Activated CD8-positive, alpha-beta T cell treated with anti-CD3 and anti-CD28 coated beads for 36 hours (primary cell): ENCODE measurements around the gene ENTR1. TPM values are rescaled to one million over a fixed set of nuclear protein-coding genes. Genes with fewer than 3 reads are reported as not detected.

ENCODE experiments used
- ATAC-seq: fragments of 200-7000 bp; cut with Tn5 transposase; one replicate; pipeline ENCODE4 v1.10.0; 2021; ENCODE audit warnings: mild to moderate bottlenecking, moderate library complexity
- CTCF ChIA-PET: fragments of 350-600 bp; sonication (Branson Sonifier 250); formaldehyde crosslinking; loops from one replicate; lab custom pipeline; 2021; ENCODE audit warnings: antibody characterized with exemption; lab: Charles Lee
- POLR2A ChIA-PET: fragments of 350-600 bp; sonication (Branson Sonifier 250); formaldehyde crosslinking; loops from one replicate; lab custom pipeline; 2021; ENCODE audit warnings: antibody characterized with exemption; lab: Charles Lee
- DNase-seq: peaks from one replicate; pipeline ENCODE4 v3.0.0-alpha.2; 2020
- H3K27ac Mint-ChIP-seq: one replicate; pipeline ENCODE4 v1.8.0; 2021; ENCODE audit warnings: mild to moderate bottlenecking, mixed read lengths
- H3K27me3 Mint-ChIP-seq: one replicate; pipeline ENCODE4 v1.8.0; 2021; ENCODE audit warnings: mixed read lengths
- H3K36me3 Mint-ChIP-seq: one replicate; pipeline ENCODE4 v1.8.0; 2021; ENCODE audit warnings: low read depth, mixed read lengths
- H3K4me1 Mint-ChIP-seq: one replicate; pipeline ENCODE4 v1.8.0; 2021; ENCODE audit warnings: low read depth, mixed read lengths
- H3K4me3 Mint-ChIP-seq: one replicate; pipeline ENCODE4 v1.8.0; 2021; ENCODE audit warnings: mild to moderate bottlenecking, moderate library complexity, mixed read lengths
- H3K9me3 Mint-ChIP-seq: one replicate; pipeline ENCODE4 v1.8.0; 2021; ENCODE audit warnings: mixed read lengths
- CTCF ChIP-seq: fragments of 200-600 bp; IDR thresholded peaks from one replicate; pipeline ENCODE4 v1.8.0; 2022; ENCODE audit warnings: antibody characterized with exemption, mild to moderate bottlenecking
- intact Hi-C: fragments of 100-400 bp; cut with micrococcal nuclease; formaldehyde crosslinking; loops from one replicate; pipeline ENCODE4 v1.10.0; 2022
- total RNA-seq, 2 experiments: library from RNA; stranded (reverse); gene quantifications; one replicate each; pipeline ENCODE4 v1.2.3, GENCODE V29; 2021

The ENTR1 gene
- total RNA-seq, 2 experiments from 2014 or later: 65.9 to 66.8 TPM

GRCh38 chr9:136455043-136456002 lies 44.9 kb upstream of the ENTR1 start:
- POLR2A ChIA-PET: interaction anchor here (1.2 kb wide), 1 partner anchor 12 kb away, joined by 3 read pairs; no protein-coding TSS in a partner anchor
- no peak for TF ChIP-seq CTCF
- Mint-ChIP-seq H3K4me1 (no peaks in the 10 kb centered on the region), H3K4me3 (no peak overlapping the region), H3K27ac (no peak overlapping the region), H3K36me3 (peaks cover 53% of the 10 kb centered on the region), H3K27me3 (no peaks in the 10 kb centered on the region), H3K9me3 (no peaks in the 10 kb centered on the region)
- no peak for ATAC-seq
- intact Hi-C loops: no loop called here
- DNase-seq: no peak
- CTCF ChIA-PET: no interaction called here

- no peak for TF ChIP-seq CTCF
- DNase-seq (no peak), ATAC-seq (no peak)
- no peaks in the 10 kb centered on the region for H3K27me3 Mint-ChIP-seq
- ChIA-PET POLR2A (interaction anchor here (1.2 kb wide), 2 partner anchors 11 to 41 kb away, joined by 3 read pairs; no protein-coding TSS in a partner anchor), CTCF (no interaction called here)
- H3K36me3 Mint-ChIP-seq: peaks cover 51% of the 10 kb centered on the region
- no peak overlapping the region for H3K4me3 Mint-ChIP-seq
- no peaks in the 10 kb centered on the region for H3K9me3 Mint-ChIP-seq
- H3K4me1 Mint-ChIP-seq: no peaks in the 10 kb centered on the region
- intact Hi-C loops: no loop called here
- H3K27ac Mint-ChIP-seq: no peak overlapping the region
Measured at GRCh38 chr9:136454026-136454796, 43.8 kb upstream of the ENTR1 start.

GRCh38 chr9:136453326-136453725 lies 42.9 kb upstream of the ENTR1 start:
- no peak for TF ChIP-seq CTCF
- ChIA-PET CTCF (no interaction called here), POLR2A (interaction anchor here (0.6 to 1.5 kb wide), 3 partner anchors 17 to 491 kb away, joined by 3 to 4 read pairs (median 3); partner anchors contain the start of gene FBXW5)
- H3K4me1 Mint-ChIP-seq: no peaks in the 10 kb centered on the region
- DNase-seq (no peak), ATAC-seq (no peak)
- H3K27ac Mint-ChIP-seq: no peak overlapping the region
- no peaks in the 10 kb centered on the region for H3K9me3 Mint-ChIP-seq
- H3K36me3 Mint-ChIP-seq: peaks cover 51% of the 10 kb centered on the region
- H3K27me3 Mint-ChIP-seq: no peaks in the 10 kb centered on the region
- intact Hi-C loops: no loop called here
- H3K4me3 Mint-ChIP-seq: no peak overlapping the region

DNA sequence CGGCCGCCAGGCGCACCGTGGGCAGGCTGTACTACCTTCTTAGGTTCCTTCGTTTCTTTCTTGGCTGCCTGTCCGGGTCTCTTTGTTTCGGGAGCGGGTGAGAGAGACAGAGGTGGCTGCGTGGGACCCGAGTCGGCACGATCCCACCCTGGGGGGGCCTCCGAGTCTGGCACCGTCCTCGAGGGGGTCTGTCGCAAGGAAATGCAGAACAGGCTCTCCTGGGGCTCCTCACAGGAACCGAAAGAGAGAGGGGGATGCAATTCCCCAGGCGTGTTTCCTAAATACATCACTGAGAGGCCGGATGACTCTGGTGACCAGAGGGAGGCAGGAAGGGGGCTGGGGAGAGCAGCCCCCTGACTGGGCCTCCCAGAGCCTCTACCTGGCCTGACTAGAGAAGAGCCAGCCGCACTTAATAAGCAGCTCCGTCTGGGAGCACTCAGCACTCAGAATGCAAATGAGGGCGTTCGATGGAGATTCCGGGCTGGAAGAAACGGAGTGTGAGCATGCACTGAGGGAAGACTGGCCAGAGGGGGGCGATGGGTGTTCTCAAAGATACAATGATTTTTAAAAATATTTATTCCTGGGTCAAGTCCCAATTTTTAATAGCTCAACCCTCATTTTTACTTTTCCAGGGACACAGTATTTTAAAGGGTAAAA lies 40.9 kb upstream of the ENTR1 start:
- intact Hi-C loops: no loop called here
- Mint-ChIP-seq H3K4me3 (no peak overlapping the region), H3K9me3 (no peaks in the 10 kb centered on the region), H3K36me3 (peaks cover 58% of the 10 kb centered on the region), H3K27me3 (no peaks in the 10 kb centered on the region), H3K4me1 (no peaks in the 10 kb centered on the region), H3K27ac (no peak overlapping the region)
- no peak for TF ChIP-seq CTCF
- no peak for DNase-seq
- CTCF ChIA-PET: no interaction called here
- ATAC-seq: no peak
- POLR2A ChIA-PET: no interaction called here
